GM19324 (cell line): ENCODE measurements around the gene GNG7.
"Not testable (repeated sequence)": the region's sequence is repeated elsewhere in the genome, so short reads cannot be mapped to it uniquely, and the experiment has no call there.

Experiments used
- ATAC-seq: cut with Tn5 transposase; IDR thresholded peaks from one replicate; pipeline ENCODE4 v1.9.1; 2021; ENCODE audit warnings: mild to moderate bottlenecking, moderate library complexity; ENCODE audit not compliant: unreplicated experiment, low FRiP score

Gene GNG7

DNA sequence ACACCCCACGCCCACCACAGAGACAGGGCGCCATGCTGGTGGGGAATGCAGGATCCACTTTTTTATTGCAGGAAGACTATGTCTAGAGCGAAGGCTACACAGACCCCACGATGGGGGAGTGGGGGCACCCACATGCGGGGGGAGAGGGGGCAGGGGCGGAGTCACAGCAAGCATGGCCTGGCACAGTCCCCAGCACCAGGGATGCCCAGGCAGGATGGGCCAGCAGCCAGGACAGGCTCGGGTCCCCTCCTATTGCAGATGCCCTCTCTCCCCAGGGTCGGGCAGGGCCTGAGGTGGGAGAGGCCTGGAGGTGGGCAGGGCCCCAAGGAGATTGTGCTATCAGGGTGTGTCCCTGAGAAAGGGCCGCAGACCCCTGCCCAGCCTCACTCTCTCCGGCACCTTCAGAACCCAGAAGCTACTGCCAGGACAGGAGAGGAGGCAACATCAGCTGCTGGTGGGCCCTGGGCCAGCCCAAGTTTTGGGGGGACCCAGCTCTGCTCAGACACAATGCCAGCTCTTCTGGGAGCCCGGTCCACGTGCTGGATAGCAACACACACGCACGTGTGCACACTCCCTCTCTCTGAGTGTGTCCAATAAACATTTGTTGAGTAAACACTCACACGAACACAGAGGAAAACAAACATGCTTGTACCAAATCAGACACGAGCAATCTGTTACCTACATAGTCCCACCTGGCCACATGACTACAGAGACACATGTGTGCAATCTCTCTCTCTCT is 12.2 kb upstream of the GNG7 start:
- ATAC-seq = no peak

DNA sequence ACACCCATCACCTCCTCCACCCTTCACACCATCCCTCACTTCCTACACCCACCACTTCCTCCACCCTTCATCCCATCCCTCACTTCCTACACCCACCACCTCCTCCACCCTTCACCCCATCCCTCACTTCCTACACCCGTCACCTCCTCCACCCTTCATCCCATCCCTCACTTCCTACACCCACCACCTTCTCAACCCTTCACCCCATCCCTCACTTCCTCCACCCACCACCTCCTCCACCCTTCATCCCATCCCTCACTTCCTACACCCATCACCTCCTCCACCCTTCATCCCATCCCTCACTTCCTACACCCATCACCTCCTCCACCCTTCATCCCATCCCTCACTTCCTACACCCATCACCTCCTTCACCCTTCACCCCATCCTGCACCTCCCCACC is 11.6 kb upstream of the GNG7 start:
- ATAC-seq = not testable (repeated sequence)

DNA sequence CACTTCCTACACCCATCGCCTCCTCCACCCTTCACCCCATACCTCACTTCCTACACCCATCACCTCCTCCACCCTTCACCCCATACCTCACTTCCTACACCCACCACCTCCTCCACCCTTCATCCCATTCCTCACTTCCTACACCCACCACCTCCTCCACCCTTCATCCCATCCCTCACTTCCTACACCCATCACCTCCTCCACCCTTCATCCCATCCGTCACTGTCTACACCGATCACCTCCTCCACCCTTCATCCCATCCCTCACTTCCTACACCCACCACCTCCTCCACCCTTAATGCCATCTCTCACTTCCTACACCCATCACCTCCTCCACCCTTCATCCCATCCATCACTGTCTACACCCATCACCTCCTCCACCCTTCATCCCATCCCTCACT is 10.7 kb upstream of the GNG7 start:
- not testable (repeated sequence) for ATAC-seq

DNA sequence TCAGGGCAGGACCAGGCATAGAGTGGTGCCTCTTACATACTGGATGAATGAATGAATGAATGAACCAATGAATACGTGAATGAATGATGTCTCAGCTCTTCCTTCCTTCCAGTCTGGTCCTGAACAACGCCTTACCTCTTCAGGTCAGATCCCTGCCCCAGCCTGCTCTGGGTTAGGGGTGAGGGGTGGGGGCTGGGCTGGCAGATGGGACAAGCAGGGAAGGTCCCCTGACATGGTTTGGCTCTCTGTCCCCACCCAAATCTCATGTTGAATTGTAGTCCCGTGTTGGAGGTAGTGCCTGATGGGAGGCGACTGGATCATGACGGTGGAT is 9.3 kb upstream of the GNG7 start:
- ATAC-seq = no peak

DNA sequence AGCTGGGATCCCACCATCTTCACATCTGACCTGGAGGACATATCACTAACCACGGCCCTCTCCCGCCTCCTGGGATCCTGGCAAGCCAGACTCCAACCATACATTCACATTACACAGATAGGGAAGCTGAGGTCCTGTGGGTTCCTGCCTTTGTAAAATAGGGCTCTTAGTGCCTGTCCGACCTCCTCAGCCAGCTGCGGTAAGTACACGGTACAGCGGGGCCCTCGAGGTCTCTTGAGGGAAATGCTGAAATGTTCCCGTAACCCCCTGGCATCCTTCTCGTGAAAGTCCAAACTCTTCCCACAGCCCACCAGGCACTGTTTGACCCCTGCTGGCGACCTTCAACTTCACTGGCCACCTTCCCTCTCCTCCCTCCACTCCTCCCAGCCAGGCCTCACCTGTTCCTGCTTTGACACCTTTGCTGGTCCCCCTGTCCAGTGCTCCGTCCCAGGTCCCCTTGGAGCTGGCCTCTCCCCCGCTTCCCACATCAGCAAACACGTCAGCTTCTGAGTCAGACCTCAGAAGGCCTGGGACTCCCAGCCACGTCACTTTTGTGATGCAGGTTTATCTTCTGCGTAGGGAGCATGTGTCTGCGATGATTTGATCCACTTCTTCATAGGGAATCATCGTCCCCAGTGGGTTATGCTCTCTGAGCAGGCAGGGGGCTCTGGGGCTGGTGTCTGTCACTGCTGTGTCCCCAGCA is 8.8 kb upstream of the GNG7 start:
- ATAC-seq = no peak

DNA sequence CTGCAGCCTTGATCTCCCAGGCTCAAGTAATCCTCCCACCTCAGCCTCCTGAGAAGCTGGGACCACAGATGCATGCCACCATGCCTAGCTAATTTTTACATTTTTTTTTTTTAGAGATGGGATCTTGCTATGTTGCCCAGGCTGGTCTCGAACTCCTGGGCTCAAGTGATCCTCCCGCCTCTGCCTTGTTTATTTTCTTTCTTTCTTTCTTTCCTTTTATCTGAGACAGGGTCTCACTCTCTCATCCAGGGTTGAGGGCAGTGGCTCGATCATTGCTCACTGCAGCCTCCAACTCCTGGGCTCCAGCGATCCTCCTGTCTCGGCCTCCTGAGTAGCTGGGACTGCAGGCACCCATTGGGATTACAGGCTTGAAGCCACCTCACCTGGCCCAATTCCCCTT is 3.8 kb upstream of the GNG7 start:
- ATAC-seq = no peak

DNA sequence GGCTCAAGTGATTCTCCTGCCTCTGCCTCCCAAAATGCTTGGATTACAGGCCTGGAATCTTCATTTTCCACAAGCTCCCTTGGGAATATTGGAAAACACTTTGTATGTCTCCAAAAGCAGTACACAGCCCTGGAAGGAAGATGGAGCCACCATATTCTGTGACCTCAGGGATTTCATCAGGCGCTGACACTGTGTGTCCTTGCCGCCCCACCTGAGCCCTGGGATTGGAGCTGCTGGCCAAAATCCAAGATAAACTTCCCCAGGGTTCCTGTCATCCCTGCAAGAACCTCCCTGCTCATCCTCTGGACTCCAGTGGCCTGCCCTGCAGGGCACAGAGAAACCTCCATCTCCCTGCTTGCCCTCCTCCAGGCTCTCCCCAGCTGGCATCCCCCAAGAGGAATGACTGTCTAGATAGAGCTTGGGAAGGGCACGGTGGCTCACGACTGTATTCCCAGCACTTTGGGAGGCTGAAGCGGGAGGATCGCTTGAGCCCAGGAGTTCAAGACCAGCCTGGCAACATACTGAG is 1.3 kb upstream of the GNG7 start:
- ATAC-seq = no peak

DNA sequence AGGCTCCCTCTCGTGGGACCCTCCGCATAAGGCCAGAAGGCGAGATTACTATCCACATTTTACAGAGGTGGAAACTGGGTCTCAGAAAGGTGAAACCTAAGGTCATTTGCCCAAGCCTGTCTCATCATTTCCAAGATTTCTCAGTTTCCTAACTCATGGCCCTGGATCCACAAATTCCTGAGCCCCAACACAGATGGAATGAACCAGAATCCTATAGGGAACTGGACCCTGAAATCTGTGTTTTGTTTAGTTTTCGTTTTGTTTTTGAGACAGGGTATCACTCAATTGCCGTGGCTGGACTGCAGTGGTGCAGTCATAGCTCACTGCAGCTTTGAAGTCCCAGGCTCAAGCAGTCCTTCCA is 563 bp upstream of the GNG7 start:
- no peak for ATAC-seq

DNA sequence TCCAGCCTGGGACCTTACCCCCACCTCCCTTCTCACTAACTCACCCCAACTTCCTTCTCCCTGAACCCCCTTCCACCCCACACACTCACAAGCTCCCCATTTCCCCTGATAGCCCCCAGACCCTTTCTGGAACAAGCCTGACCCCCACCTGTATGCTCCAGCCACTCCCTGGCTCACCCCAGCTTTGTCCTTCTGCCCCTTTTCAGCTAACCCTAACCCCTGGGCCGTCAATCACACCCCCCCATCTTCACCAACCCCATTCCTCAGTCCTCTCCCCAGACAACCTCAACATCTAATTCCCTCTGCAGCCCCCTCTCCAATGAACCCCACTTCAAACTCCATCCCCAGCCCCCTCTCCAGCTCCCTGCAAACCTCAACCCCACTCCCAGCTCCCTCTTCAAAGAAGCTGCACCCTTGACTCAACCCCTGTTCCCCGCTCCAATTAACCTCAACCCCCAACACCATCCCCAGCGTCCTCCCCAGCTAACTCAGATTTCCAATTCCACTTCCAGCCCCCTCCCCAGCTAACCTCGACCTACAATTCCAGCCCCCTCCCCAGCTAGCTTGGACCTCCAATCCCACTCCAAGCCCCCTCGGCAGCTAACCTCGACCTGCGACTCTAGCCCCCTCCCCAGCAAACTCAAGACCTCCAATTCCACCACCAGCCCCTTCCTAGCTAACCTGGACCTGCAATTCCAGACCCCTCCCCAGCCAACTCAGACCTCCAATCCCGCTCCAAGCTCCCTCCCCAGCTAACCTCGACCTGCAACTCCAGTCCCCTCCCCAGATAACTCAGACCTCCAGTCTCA is 929 bp downstream of the GNG7 start:
- no peak for ATAC-seq

DNA sequence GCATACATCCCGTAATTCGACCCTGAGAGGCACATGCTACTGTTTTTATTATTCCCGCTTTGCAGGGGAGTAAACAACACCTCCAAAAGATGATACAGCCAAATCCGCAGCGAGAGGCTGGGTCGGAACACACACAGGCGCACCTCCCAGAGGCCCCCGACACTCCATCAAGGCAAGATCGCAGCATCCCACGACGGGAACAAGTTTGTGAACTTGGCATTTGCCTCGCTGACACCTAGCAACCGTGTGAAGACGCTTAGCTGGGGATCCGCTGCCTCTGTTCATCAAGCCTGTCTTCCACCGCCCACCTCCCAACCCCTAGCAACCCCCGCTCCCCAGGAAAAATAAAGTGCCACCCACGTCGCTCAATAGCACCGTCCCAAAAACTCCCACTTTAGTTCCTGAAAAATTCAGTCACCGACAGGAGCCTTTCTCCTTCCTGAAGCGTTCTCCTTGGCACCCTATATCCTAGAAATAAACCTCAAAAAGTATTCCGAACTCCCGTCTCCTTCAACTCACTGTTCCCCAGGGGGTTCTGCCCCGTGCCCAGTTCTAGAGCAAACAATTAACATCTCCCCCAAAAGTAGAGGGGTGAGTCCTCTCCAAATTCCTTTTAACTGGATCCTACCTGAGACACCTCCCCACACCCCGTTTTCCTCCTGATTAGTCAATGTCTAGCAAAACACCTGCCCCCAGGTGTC is 1.7 kb downstream of the GNG7 start:
- ATAC-seq = no peak

DNA sequence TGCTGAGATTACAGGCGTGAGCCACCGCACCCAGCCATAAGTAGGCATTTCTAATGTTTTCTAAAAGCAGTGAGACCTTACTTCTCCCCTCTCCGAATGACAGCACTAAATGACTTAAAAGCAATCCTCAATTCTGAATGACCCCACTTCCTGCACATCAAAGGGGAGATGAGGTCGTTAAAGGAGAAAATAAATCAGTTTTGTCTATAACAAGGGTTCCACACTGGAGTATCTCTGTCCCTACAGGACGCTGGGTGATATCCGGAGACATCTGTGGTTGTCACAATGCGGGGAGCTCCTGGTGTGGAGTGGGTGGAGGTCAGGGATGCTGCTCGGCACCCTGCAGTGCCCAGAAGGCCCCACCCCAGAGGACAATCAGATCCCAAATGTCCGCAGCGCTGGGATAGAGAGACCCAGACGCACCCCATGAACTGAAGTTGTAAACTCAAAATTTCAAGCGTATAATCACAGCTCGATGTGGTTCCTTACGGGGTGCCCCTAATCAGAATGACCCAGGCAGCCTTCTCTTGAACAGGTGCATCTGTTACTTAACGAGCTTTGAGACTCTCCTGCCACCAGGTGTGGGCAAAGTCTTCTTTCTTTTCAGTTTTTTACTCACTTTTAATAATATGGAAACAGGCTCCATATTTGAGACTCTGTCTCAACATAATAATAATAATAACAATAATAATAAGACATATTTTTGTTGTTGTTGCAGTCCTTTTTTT is 2.9 kb downstream of the GNG7 start:
- ATAC-seq = no peak

DNA sequence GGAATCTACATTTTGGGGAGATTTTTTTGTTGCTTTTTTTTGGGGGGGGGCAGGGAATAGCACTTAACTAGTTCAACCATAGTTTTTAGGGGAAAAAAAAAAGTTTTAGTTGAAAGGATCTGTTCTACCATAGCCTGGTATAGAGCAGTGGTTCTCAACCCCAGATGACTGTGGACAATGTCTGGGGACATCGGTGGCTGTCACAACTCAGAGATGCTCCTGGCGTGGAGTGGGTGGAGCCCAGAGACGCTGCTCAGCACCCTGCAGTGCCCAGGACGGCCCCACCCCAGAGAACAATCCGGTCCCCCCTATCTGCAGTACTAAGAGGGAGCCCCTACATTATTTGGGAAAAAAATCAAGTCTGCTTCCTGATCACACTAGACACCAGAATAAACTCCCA is 8.3 kb downstream of the GNG7 start:
- no peak for ATAC-seq

DNA sequence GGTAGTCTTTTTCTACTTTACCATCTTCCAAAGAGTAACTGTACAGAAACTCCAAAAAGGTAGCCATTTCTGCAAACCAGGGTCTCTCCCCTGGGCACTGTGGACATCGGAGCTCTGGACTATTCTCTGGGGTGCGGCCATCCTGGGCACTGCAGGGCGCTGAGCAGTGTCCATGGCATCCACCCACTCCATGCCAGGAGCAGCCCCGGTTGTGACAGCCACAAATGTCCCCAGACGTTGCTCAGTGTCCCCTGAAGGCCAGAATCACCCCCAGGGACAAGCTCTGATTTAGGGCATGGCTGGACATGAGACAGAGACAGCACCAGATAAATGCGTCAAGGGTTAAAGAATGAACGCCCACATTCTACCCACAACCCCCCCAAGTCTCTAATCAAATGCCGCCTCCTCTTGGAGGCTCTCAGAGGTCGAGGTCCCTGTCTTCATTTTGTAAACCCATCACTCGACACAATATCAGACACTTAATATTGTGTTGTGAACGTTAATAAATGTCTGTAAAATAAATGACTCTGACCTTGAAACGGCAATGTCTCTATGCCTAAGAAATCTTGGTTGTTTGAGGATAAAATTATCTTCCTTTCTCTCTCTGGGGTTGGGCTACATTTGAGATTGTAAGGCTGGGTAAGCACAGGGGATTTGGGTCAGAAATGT is 8.9 kb downstream of the GNG7 start:
- ATAC-seq = no peak

DNA sequence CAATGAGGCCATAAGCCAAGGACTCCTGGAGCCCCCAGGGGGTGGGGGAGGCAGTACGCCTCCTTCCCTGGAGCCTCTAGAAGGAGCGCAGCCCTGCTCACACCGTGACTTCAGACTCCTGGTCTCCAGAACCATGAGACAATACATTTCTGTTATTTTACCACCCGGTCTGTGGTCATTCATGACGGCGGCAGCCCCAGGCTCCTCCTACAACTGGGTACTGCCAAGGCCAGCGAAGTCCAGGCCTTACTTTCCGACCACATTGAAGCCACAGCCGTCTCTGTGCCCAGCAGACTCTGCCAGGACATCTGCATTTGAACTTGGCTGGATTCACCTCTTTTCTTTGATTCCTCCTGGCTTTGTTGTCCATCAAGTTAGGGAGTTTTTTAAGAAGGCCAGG is 10.5 kb downstream of the GNG7 start:
- ATAC-seq = no peak

DNA sequence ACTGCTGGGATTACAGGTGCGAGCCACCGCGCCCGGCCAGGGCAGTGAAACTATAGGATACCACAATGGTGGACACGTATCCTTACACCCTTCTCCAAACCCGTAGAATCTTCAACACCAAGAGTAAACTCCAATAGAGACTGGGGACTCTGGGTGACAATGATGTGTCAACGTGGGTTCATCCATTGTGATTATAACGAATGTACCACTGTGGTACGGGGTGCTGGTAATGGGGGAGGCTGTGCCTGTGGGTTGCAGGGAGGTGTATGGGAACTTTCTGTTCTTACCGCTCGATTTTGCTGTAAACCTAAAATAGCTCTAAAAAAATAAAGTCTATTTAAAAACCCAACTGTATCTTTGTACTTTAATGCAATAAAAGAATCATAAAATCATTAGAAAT is 11.6 kb downstream of the GNG7 start:
- no peak for ATAC-seq

DNA sequence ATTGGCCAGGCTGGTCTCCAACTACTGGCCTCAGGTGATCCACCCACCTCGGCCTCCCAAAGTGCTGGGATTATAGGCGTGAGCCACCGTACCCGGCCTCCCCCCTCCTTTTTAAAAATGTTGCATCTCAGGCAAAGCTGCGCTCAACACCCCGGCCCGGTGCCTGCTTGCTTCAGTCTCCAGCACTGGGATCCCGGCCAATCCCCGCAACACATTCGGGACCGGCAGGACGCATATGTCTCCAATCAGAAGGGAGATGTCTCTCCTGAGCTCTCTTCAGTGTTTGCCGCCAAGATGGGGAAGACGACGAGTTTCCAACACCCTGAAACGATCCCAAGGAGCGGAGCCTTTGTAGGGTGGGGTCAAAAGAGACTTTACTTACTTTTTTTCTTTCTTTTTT is 16.1 kb downstream of the GNG7 start:
- no peak for ATAC-seq

DNA sequence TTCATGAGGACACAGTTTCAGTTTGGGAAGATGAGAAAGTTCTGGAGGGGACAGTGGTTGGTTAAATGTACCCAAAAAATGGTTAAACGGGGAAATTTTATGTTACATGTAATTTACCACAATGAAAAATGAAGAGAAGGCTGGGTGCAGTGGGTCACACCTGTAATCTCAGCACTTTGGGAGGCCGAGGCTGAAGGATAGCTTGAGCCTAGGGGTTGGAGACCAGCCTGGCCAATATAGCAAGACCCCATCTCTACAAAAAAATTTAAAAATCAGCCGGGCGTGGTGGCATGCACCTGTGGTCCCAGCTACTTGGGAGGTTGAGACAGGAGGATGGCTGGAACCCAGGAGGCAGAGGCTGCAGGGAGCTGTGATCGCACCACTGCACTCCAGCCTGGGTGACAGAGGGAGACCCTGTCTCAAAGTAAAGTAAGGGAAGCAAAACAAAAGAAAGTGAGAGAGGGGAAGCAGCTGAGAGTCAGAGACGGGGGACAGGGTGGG is 17.2 kb downstream of the GNG7 start:
- ATAC-seq = no peak

DNA sequence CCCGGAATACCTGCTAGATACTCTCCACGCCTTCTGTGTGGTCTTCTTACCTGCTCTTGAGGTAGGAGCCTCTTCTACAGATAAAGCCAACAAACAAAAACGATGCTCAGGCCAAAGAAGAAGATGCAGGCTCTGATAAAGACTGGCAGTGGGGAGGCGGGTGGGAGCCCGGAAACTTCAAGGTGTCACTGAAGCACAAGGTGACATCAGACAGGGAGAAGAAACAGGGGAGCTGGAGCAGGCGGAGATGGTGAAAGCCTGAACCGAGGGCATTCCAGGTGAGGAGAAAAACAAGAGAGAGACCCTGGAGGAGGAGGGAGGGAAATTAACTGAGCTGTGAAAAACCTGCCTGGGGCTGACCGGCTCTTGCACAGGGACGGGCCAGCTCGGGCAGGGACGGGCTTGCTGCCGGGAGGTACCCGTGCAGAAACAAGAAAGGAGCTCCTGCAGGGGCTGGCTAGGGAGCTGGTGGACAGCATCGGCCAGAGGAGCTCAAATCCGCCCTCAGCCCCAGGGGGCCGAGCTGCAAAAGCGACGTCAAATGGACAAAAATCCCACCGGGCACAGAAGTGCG is 19.0 kb downstream of the GNG7 start:
- no peak for ATAC-seq

DNA sequence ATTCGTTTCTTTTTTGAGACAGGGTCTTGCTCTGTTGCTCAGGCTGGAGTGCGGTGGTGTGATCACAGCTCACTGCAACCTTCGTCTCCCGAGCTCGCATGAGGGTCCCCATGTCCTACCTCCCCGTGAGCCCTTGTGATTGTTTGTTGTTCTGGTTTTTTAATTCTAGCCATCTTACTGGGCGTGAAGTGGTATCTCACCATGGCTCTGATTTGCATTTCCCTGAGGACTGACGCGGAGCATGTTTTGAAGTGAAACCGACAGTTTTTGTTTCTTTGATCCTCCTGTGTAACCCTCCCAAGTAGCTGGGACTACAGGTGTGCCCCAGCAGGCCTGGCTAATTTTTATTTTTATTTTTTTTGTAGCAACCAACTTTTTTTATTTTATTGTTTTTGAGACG is 21.7 kb downstream of the GNG7 start:
- no peak for ATAC-seq
